ENCODE measurements around the gene ART5. TPM values are rescaled to one million over a fixed set of nuclear protein-coding genes. Genes with fewer than 3 reads are reported as not detected.

ART5 gene
- polyA plus RNA-seq, 5 donors, result 1.0 to 2.1 (median 1.1) TPM

Other genes starting within 250 kb of the ART5 start
- under 1 TPM in 3 of 5 donors, not detected in 2; 0.13 to 0.31 (median 0.24) TPM for gene ART1, start 3.1 kb upstream of the ART5 start, polyA plus RNA-seq (ENCODE audit: insufficient read depth in 1 of 5, insufficient read length in 5 of 5, low replicate concordance in 1 of 5)
- 1 to 10 TPM; 1.7 to 3.3 (median 2.4) TPM for gene CHRNA10, start 29.4 kb upstream of the ART5 start, polyA plus RNA-seq (ENCODE audit: insufficient read depth in 1 of 5, insufficient read length in 5 of 5, low replicate concordance in 1 of 5)
- gene NUP98, start 155.6 kb upstream of the ART5 start, polyA plus RNA-seq (ENCODE audit: insufficient read depth in 1 of 5, insufficient read length in 5 of 5, low replicate concordance in 1 of 5), result 10 to 100 TPM; 57.9 to 79.0 (median 65.4) TPM
- 10 to 100 TPM; 42.7 to 55.4 (median 50.2) TPM for gene PGAP2, start 166.6 kb upstream of the ART5 start, polyA plus RNA-seq (ENCODE audit: insufficient read depth in 1 of 5, insufficient read length in 5 of 5, low replicate concordance in 1 of 5)
- gene RHOG, start 199.0 kb upstream of the ART5 start, polyA plus RNA-seq (ENCODE audit: insufficient read depth in 1 of 5, insufficient read length in 5 of 5, low replicate concordance in 1 of 5), result 10 to 100 TPM; 21.0 to 36.0 (median 24.7) TPM
- gene STIM1, start 213.7 kb upstream of the ART5 start, polyA plus RNA-seq (ENCODE audit: insufficient read depth in 1 of 5, insufficient read length in 5 of 5, low replicate concordance in 1 of 5), result 10 to 100 TPM; 38.6 to 51.9 (median 41.6) TPM